ENCODE data around the gene DROSHA. TPM values are rescaled to one million over a fixed set of nuclear protein-coding genes. Genes with fewer than 3 reads are reported as not detected.

DROSHA gene
- total RNA-seq, 6 experiments from 2014 or later = 67.5 to 77.0 (median 69.6) TPM

GRCh38 chr5:31445041-31445600 is 86.8 kb downstream of the DROSHA start:
- peaks cover 34% of the 10 kb centered on the region for H3K4me1 Mint-ChIP-seq (ENCODE audit: low read depth)
- H3K27ac Mint-ChIP-seq = no peak overlapping the region; the same call in 1 of the 2 replicates
- H3K9me3 Mint-ChIP-seq = peaks cover 4% of the 10 kb centered on the region; the same call in 1 of the 2 replicates
- no peaks in the 10 kb centered on the region for H3K27me3 Mint-ChIP-seq (ENCODE audit: insufficient read depth)
- TF ChIP-seq CTCF (IDR thresholded peaks at IDR 0.05) = no peak
- H3K36me3 Mint-ChIP-seq (ENCODE audit: low read depth) = peaks cover 57% of the 10 kb centered on the region
- DNase-seq = no peak
- no peak overlapping the region for H3K4me3 Mint-ChIP-seq

- peaks cover 19% of the 10 kb centered on the region for H3K4me1 Mint-ChIP-seq (ENCODE audit: low read depth)
- no peak overlapping the region for H3K27ac Mint-ChIP-seq
- H3K36me3 Mint-ChIP-seq (ENCODE audit: low read depth) = peaks cover 53% of the 10 kb centered on the region
- TF ChIP-seq CTCF (IDR thresholded peaks at IDR 0.05) = no peak
- H3K4me3 Mint-ChIP-seq = no peak overlapping the region
- no peak for DNase-seq
- H3K27me3 Mint-ChIP-seq (ENCODE audit: insufficient read depth) = no peaks in the 10 kb centered on the region
- H3K9me3 Mint-ChIP-seq = peaks cover 4% of the 10 kb centered on the region; the same call in 1 of the 2 replicates
Measured at GRCh38 chr5:31443572-31443971, 88.3 kb downstream of the DROSHA start.

GRCh38 chr5:31442058-31442745 is 89.7 kb downstream of the DROSHA start:
- no peak overlapping the region for H3K27ac Mint-ChIP-seq
- H3K4me1 Mint-ChIP-seq (ENCODE audit: low read depth) = peaks cover 11% of the 10 kb centered on the region
- DNase-seq = no peak

GRCh38 chr5:31436851-31437250 is 95.0 kb downstream of the DROSHA start:
- no peak for DNase-seq
- peaks cover 2% of the 10 kb centered on the region; the same call in 1 of the 2 replicates for H3K4me1 Mint-ChIP-seq (ENCODE audit: low read depth)
- H3K9me3 Mint-ChIP-seq = no peaks in the 10 kb centered on the region
- H3K27me3 Mint-ChIP-seq (ENCODE audit: insufficient read depth) = no peaks in the 10 kb centered on the region
- H3K36me3 Mint-ChIP-seq (ENCODE audit: low read depth) = peaks cover 40% of the 10 kb centered on the region
- TF ChIP-seq CTCF (IDR thresholded peaks at IDR 0.05) = no peak
- H3K27ac Mint-ChIP-seq = no peak overlapping the region
- H3K4me3 Mint-ChIP-seq = no peak overlapping the region

More at GRCh38 chr5:31442058-31442745, 89.7 kb downstream of the DROSHA start:
- Mint-ChIP-seq H3K9me3 (peaks cover 4% of the 10 kb centered on the region; the same call in 1 of the 2 replicates), H3K4me3 (no peak overlapping the region), H3K36me3 (ENCODE audit: low read depth) (peaks cover 46% of the 10 kb centered on the region), H3K27me3 (ENCODE audit: insufficient read depth) (no peaks in the 10 kb centered on the region)
- no peak for TF ChIP-seq CTCF (IDR thresholded peaks at IDR 0.05)

- Mint-ChIP-seq H3K4me3 (no peak overlapping the region), H3K9me3 (no peaks in the 10 kb centered on the region), H3K36me3 (ENCODE audit: low read depth) (peaks cover 48% of the 10 kb centered on the region), H3K4me1 (ENCODE audit: low read depth) (peaks cover 4% of the 10 kb centered on the region; the same call in 1 of the 2 replicates), H3K27me3 (ENCODE audit: insufficient read depth) (no peaks in the 10 kb centered on the region), H3K27ac (no peak overlapping the region)
- no peak for DNase-seq
- TF ChIP-seq CTCF (IDR thresholded peaks at IDR 0.05) = no peak
Measured at GRCh38 chr5:31435730-31436129, 96.2 kb downstream of the DROSHA start.
